NOMO-1 (cell line): ENCODE results near the gene CDHR2.

ENCODE experiments used
- DNase-seq, 2 experiments: peaks; one replicate each; lab custom pipeline; 2025; ENCODE audit not compliant: unreplicated experiment in 2 of 2; lab: John Stamatoyannopoulos, UW

CDHR2 gene

DNA sequence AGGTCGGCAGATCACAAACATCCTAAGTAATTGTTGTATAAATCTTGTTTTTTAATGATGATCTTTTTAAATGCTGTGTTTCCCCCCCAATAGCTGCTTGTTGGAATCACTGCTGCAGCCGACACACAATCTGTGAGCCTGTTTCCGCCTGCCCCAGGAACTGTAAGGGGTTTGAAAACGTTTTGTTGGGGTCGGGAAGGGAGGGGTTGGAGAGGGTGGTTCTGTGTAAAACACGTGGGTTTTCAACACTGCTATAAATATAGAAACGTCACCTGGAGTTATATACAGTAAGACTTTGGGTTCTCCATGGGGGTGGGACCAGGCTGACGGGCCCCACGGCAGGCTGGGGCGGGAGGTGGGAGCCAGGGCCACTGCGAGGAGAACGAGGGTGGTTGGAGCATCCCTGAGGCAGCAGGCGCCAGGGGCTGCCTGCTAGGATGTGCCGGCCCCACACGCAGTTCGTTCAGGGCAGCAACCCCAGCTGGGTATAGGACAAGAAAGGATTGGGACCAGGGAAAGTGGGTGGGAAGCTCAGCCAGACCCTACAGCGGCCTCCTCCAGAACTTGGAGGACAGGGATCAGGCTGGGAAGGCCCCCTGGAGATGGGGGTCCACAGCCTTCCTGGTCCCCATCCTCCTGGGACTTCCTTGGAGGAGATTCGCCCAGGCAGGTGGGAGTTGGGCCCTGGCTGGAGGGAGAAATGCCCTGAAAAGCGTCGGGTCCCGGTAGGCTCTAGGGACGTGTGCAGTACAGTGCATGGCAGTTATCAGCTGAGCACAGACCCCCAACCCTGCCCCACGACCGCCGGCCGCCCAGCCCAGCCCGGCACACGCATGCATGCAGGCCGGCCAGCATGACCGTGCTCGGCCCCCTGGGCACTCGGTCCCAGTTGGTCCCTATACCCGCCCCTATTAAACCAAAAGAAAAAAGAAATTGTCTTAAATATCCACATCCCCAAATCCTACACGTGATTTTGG is 21.6 kb upstream of the CDHR2 start:
- no peak for DNase-seq

DNA sequence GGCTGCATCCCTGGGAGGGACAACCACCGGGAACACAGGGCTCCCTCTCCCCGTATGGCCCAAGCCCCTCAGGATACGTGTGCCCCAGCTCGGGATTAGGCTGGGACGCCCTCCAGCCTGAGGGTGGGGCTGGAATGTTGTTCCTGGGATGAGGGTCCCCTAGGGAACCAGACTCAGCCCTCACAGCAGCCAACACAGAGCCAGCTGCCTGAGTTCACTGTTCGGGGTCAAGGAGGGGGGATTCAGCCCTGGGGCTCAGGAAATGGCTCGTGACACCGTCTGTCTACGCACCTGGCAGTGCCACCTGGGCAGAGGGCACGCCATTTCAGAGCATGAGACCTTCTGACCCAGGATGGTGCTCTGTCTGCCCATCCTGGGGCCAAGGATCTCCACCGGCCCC is 20.8 kb upstream of the CDHR2 start:
- DNase-seq, result no peak

DNA sequence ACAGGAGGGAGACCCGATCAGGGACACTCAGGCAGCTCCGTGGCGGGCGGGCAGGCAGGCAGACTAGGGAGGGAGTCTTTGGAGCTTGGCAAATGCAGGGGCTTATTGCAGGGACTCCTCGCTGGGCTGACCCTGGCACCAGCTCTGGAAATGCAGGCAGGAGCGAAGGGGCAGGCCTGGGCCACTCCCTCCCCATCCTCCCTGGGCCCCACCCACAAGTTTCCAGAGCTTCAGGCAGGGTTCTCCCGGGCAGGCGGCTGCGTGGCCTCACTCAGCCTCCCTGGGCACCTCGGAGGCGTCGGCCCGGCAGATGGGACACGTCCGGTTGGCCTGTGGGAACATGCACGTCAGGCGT is 20.4 kb upstream of the CDHR2 start:
- no peak for DNase-seq

DNA sequence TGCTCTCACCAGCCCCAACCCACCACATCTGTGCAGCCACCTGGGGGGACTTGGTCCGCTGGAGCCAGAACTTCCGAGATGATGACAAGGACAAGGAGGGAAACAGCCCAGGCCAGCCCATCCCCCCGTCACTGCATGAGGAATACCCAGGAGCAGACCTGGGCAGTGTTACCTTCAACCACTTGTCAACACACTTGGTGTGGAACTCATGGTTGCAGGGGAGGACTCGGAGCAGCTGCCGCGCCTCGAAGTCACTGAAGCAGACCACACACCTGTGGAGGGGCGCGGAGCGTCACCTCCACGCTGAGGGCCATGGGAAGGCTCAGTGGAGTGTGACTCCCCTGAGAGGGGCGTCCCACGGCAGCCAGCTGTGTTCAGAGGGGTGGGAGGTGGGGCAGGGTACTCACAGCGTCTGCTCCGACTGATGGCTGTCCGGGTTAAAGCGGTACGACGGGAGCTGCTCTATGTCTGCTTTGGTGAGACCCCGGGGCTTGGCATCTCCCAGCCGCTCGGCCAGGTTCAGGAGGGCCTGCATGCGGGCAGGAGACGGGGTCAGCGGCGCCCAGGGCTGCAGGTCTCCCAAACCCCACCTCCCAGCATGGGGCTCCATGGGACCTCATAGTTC is 19.9 kb upstream of the CDHR2 start:
- DNase-seq, result no peak

DNA sequence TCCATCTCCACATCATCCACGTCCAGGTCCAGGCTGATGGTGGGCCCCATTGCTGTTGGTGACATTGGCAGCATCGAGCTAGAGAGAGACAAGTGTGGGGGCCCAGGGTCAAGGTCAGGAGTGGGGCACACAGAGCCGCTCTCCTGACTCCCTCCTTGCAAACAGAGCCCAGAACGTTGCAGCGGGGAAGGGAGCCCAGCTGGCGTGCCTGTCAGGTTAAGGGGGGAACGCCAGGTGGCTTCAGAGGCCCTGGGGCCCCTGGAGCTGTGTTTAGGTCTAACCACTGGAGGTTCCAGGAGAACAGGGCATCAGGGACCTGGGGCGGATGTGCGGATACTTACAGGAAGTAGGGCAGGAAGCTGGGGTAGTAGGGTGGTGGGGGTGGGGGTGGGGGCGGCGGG is 19.4 kb upstream of the CDHR2 start:
- DNase-seq, result no peak

DNA sequence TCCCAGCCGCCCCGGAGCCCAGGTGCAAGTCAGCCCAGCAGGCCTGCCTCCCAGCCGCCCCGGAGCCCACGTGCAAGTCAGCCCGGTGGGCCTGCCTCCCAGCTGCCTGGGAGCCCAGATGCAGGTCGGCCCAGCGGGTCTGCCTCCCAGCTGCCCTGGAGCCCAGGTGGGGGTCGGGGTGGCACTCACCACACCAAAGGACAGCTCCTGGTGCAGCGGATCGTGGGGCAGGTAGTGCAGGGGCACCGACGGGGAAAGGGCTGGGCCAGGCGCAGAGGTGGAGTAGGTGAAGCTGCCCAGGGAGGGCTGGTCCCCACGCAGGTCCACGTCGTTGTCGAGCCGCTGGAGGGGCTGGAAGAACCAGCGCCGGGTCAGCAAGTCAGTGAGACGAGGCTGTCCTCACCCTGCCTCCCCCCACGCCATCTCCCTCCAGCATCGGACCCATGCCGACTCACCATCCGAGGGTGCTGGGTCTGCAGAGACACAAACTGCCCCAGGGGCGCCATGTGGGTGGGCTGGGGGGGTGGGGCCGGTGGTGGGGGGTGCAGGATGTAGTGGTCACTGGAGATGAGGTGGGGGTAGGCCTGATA is 18.7 kb upstream of the CDHR2 start:
- no peak for DNase-seq

DNA sequence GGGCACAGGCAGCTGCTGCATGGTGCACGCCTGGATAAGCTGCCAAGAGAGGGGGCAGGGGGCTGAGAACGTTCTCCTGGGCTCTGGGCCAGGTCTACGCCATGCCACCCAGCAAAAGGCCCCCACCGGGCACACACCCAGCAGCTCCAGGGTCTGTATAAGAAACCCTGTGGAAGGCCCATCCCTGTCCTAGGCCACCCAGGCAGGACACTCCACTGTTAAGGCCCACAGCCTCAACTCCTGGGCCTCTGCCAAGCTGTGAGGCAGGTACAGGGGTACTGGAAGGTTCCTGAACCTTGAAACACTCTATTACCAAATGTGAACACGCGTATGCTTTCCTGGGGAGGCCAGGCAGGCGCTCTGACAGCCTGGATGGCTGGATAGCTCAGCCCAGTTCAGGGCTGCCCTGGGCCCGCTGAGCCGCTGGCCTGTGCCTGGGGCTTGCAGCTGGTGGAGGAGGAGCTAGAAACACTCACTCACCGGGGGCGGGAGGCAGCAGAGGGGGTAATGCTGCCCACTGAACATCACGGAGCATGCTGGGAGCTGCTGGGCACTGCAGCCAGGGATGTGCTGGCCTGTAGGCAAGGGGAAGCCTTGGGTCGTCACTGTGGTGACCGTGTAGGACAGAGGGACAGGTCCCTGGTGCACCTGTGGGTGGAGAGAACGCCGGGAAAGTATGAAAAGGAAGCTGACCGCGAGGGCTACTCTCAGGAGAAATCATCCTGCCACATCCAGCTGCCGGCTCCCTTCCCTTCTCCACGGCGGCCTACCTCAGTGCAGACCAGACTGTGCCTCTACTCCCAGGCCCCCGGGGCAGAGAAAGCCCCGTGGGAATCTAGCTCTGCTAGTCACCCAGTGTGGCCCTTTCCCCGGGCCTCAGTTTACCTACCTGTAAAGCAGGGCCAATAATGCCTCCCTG is 17.9 kb upstream of the CDHR2 start:
- no peak for DNase-seq

DNA sequence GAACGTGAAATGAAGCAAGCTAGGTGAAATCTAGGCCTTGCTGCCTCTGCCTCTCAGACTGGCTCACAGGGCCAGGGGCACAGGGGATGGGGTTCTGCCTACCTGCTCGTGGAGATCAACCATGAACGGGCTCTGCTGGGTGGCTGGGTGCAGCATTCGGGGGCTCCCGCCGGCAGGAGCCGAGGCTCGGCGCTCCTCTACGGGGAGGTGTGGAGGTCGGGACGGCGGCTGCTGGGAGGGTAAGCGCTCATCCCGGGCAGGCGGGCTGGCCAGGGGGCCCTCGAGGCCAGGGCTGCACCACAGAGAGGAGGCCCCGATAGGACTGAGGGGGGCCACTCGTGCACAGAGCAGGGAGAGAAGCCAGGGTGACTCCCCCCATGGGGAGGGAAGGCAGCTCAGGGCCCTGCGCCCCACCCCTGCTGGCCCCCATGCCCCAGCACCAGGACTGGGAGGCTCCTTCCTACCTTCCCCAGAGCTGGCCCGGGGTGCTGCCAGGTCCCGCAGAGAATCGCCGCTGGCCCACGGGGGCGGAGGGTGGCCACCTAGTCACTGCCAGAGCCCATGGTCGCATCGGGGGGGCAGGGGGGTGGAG is 17.1 kb upstream of the CDHR2 start:
- DNase-seq, result no peak

DNA sequence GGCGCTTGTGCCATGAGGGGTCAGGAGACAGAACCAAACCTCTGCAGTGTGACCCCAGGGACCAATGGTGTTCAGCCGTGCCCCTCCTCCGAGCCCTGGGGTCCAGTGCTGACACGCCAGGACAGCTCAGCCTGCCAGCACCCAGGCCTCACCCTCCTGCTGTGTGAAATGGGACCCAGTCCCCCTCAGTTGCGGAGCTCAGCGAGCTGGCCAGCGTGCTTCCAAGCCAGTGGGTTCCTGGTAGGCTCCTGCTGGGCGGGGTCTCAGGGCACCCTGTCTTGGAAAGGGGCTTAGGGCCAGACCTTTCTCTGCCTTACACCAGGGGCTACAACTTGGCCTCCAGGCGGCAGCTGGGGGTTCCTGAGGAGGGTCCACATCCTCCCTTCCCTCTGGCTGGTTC is 16.3 kb upstream of the CDHR2 start:
- no peak for DNase-seq

DNA sequence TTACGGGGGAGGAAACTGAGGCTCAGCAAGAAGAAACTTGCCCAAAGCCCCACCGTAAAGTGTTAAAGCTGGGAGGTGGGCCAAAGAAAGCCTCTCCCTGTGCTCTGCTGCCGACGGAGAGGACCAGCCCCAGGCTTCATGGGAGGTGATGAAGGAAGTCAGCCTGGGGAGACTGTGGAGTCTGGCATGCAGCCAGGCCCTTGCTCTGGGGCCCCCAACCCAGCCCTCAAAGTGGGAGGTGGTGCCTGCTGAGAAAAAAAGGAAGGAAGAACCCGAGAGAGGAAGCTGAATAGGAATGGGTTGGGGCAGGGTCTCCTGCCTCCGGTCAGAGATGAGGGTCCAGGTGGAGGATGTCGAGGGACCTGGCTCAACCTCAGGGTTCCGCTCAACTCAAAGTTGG is 15.8 kb upstream of the CDHR2 start:
- DNase-seq, result peak; percentile 63 to 69

DNA sequence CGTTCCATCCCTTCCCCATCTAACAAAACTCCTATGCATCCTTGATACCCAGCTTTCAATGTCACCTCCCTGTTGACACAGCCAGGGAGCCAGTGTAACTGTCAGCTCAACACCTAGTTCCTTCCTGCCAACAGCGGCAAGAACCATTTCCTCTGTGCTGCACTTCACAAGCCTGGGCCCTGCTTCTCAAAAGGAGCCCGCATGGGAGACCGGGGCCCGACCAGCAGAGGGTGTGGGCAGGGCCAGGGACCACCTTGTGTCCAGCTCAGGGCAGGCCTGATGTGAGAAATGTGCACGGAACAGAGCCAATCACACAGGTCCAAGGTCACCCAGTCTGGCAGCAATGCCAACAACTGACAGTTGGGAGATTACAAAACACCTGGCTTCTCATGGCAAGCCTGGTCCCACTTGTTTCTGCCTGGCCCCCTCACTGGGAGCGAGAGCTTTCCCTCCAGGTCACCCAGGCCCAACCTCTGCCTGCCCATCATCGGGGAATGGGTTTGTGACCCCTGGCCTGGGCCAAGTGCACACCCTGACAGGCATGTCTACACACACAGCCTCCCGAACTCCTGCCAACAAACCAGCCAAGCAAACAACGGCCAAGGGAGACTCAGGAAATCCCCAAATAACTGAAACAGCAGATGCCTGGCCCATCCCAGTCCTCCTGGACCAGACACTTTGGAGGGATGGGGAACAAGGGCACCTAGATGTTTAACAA is 15.1 kb upstream of the CDHR2 start:
- peak; percentile 48 to 73 for DNase-seq

DNA sequence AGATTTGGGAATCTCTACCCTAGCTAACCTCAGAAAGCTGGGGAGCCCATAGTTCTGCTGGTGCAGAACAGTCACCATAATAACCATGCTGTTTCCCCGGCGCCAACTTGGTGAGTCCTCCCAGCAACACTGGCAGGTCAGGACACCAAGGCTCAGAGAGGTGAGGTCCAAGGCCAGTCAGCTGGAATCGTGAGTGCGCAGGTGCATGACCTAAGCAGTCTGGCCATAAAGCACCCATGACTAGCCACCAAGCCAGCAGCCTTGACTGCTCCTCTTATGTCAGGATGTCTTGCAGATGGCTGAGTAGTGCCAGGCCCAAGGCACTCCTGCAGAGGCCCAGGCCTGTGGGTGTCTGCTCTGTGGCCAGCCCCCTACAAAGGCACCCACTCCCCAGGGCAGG is 14.5 kb upstream of the CDHR2 start:
- no peak for DNase-seq

DNA sequence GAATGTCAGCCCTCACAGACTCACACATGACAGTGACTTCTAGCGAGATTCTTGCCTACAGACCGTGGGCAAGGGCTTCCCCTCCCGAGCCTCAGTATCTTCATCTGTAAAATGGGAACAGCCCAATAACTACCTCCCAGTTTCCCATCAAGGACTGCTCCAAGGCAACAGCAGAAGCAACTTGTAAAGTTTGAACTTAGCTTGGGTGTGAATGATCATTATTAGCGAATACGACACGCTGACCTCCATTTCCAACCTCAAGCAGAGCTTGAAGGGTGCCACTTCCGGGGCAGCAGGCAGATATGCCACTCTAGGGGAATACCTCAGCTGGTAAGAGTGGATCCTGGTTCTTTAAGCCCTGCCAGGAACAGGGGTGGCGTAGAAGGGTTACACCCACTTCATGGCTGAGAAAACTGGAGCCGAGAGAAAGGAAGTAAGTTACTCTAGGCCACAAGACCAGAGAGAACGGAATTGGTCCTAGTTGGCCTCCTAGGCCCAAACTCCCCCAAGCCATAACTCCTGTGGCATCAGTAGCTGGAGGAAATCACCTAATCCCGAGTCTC is 14.0 kb upstream of the CDHR2 start:
- DNase-seq, result peak; percentile 57 to 73

DNA sequence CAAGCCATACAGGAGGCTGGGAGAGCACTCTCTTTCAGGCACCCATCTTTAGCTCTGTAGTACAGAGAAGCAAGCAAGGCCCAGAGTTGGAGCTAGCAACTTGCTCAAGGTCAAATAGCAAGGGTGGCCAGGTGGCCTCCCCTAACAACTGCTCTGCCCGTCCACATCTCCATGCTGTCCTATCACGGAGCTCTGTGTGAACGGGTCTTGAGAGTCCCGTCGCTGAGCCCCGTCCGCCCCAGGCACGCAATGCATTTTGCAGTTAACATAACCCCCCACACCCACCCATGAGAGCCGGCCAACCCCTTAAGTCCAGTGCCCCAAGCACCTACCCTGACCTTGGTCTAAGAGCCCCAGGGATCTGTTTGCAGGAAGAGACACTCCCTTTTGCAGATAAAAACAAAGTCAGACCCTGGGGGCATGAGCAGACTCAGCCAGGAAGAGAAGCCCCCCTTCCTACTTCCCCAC is 13.4 kb upstream of the CDHR2 start:
- no peak for DNase-seq

DNA sequence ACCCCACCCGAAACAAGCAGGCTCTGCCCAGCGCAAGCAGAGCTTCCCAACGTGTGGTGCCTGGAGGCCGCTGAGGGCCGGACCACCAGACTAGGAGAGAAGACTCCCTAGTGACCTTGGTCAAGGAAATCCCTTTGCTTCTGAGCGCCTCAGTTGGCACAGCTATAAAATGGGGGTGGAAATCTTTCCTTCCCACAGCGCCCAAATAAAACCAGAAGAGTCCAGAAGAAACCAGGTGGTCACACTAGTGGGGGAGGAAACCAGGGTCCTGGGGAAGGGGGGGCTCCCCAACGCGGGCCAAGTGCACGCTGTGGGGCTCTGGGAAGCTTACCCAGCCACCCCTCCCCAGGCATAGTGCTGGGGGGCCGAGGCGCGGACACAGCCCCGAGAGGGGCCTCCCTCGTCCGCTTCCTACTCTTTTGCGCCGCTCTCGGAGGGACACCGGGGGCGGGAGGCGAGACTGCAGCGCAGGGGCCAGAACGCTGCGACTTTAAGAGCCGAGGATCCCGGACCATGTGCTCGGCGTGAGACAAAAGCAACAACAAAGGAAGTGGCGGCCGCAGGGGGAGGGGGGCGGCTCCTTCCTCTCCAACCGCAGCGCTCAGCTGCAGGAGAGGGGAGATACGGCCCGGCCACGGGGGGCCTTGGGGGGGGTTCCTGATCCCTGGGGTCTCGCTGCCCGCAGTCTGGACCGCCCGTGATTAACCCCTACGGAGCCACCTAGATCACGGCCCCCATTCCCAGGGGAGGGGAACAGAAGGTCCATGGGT is 12.8 kb upstream of the CDHR2 start:
- DNase-seq, result peak; percentile 70 to 77

DNA sequence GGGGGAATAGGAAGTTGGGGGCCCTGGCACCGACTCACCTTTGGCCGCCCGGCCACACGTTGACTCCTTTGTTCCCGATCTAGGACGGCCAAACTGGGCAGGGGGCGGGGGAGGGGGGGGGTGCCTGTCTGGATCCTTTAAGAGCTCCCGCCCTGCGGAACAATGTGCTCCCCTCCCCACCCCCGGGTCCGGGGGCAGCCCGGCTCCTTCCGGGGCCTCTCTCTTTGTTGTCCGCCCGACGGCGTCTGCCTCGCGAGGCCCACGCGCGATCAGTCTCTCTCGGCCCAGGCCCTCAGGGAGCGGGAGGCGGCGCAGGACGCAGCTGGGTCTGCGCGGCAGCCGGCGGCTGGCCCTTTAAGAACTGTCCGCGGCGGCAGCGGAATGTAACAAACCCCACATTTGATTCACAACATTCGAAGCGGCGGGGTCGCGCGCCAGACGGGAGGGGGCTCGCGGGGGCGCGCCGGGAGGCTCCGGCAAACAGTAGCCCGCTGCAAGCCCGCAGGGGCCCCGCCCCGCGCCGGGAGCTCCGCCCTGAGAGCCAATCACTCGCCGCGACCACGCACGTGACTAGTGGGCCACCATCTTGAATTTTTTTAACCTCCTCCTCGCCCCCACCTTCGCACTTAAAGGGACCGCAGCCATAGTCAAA is 12.1 kb upstream of the CDHR2 start, which contains the start of gene RNF44:
Gene RNF44 (minus strand): TSS at position 501 of the 652 bp plus-strand sequence. CDS start 4,930 bp downstream, outside the sequence.
- DNase-seq, result peak; percentile 95 to 98

DNA sequence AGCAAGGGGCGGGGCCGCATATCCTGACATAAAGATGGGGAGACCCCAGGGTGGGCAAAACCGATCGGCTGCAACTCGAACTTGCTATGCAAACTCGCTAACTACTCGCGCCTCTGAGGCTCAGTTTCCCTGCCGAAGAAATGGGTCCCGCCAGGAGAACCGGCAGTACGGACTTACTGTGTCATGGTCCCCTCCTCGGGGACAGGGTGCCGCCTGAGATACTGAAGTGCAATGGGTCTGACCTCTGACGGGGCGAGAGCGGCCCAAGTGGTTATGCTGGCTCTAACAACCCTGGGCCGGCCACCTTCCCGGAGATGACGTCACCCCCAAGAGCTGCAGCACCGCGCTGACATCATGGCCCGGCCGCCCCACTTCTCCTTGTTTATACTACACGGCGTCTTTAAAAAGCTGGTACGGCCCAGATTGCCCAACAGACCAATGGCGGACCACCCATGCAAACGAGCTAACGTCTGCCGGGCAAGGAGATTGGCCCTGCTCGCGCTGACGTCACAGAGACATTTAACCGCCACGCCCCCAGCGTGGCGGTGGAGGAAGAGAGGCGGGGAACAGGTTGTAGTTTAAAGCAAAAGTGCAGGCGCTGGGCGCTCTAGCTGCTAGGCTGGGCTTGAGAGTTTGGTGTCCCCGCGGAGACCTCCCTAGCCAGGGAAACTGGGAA is 11.4 kb upstream of the CDHR2 start:
- DNase-seq, result peak; percentile 99
